ENCODE data around the gene C1QTNF8.
"Not testable (repeated sequence)": the region's sequence is repeated elsewhere in the genome, so short reads cannot be mapped to it uniquely, and the experiment has no call there.

Gene C1QTNF8

GRCh38 chr16:1094124-1094479 lies 1.9 kb downstream of the C1QTNF8 start:
- DNase-seq (ENCODE audit: low read depth, low spot score): no peak

- no peak for DNase-seq (ENCODE audit: low read depth, low spot score)
Observed at GRCh38 chr16:1093284-1094123, 2.5 kb downstream of the C1QTNF8 start.

- DNase-seq (ENCODE audit: low read depth, low spot score): not testable (repeated sequence)
Observed at GRCh38 chr16:1092685-1093283, 3.3 kb downstream of the C1QTNF8 start.

GRCh38 chr16:1091992-1092552 lies 4.0 kb downstream of the C1QTNF8 start:
- DNase-seq (ENCODE audit: low read depth, low spot score): no peak

GRCh38 chr16:1090620-1091587 lies 5.1 kb downstream of the C1QTNF8 start:
- DNase-seq (ENCODE audit: low read depth, low spot score): no peak

GRCh38 chr16:1089822-1090619 lies 6.0 kb downstream of the C1QTNF8 start:
- DNase-seq (ENCODE audit: low read depth, low spot score): no peak

GRCh38 chr16:1089439-1089821 lies 6.6 kb downstream of the C1QTNF8 start:
- no peak for DNase-seq (ENCODE audit: low read depth, low spot score)

- DNase-seq (ENCODE audit: low read depth, low spot score): no peak
Observed at GRCh38 chr16:1088295-1089170, 7.5 kb downstream of the C1QTNF8 start.

GRCh38 chr16:1086443-1086842 lies 9.6 kb downstream of the C1QTNF8 start:
- not testable (repeated sequence) for DNase-seq (ENCODE audit: low read depth, low spot score)

- no peak for DNase-seq (ENCODE audit: low read depth, low spot score)
Observed at GRCh38 chr16:1084971-1085370, 11.1 kb downstream of the C1QTNF8 start.

- no peak for DNase-seq (ENCODE audit: low read depth, low spot score)
Observed at GRCh38 chr16:1082952-1083675, 12.9 kb downstream of the C1QTNF8 start.

- no peak for DNase-seq (ENCODE audit: low read depth, low spot score)
Observed at GRCh38 chr16:1082266-1082951, 13.6 kb downstream of the C1QTNF8 start.

GRCh38 chr16:1081734-1082265 lies 14.2 kb downstream of the C1QTNF8 start:
- DNase-seq (ENCODE audit: low read depth, low spot score): no peak

GRCh38 chr16:1080801-1081733 lies 15.0 kb downstream of the C1QTNF8 start:
- no peak for DNase-seq (ENCODE audit: low read depth, low spot score)

GRCh38 chr16:1079786-1080525 lies 16.1 kb downstream of the C1QTNF8 start:
- no peak for DNase-seq (ENCODE audit: low read depth, low spot score)

GRCh38 chr16:1079341-1079740 lies 16.7 kb downstream of the C1QTNF8 start:
- DNase-seq (ENCODE audit: low read depth, low spot score): no peak

GRCh38 chr16:1078579-1079021 lies 17.4 kb downstream of the C1QTNF8 start:
- DNase-seq (ENCODE audit: low read depth, low spot score): no peak

Data from brain pericyte (primary cell).